Activated CD4-positive, alpha-beta T cell treated with anti-CD3 and anti-CD28 coated beads for 4 hours (primary cell): Measurements from ENCODE around the gene ZGPAT.
"Not testable (repeated sequence)": the region's sequence is repeated elsewhere in the genome, so short reads cannot be mapped to it uniquely, and the experiment has no call there.

ENCODE experiments used
- DNase-seq, 2 donors: peaks; one replicate each; pipeline ENCODE4 v3.0.0-alpha.2; 2020

The ZGPAT gene

DNA sequence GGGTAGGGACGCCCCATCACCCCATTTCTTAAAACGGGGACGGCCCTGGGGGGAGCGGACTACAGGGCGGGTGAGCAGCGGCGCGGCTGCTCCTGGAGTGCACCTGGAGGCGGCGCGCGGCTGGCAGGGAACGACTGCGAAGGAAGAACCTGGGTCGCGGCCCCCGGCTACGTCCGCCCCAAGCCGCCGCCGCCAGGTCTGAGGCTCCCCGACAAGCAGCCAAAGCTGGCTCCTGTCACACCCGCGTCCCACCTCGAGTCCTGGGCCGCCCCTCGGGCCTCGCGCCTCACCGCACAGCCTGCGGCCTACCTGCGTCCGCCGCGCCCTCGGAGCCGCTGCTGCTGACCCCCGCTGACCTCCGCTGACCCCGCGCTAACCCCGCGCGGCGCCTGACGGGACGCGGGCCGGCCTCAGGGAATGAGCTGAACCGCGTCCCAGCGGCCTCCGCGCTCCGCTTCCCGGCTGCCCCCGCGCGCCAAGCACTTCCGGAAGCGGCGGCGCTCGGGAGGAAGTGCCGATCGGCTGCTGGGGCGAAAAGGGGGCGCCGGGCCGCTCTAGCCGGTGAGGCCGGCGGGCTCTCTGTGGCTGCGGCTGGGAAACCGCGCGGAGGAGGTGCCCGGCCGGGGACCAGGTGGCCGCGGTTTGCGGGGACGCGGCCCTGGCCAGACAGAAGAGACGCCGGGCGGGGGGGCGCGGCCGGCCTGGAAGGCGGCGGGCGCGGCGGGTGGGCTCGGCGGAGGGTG lies at the start of gene ZGPAT, which contains the start of gene ARFRP1:
Gene ZGPAT (plus strand): TSS at position 482 of the 743 bp plus-strand sequence. CDS start 542 bp downstream, outside the sequence.
Gene ARFRP1 (minus strand): TSS at position 419 of the 743 bp plus-strand sequence. CDS start 885 bp downstream, outside the sequence.
- DNase-seq = peak; percentile 84 to 85

DNA sequence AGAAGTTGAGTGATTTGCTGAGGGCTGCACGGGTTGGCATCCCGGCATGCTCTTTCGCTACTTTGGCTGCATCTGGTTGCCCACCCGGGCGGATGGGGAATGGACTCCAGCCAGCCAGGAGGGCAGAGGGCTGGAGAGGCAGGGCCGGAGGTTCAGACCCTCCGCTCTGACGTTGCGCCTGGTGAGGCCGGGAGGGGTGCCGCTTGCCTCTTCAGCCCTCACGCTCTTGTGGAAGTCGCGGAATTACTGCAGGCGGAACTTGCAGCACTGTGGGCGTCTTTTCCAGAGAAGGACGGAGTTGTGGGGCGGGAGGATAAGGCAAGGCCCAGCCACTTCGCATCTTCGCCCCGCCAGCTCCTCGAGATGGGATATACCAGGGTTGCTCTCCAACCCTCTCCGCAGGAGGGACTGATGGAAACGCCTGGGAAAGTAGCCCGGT lies 49.1 kb upstream of the ZGPAT start:
- no peak for DNase-seq

DNA sequence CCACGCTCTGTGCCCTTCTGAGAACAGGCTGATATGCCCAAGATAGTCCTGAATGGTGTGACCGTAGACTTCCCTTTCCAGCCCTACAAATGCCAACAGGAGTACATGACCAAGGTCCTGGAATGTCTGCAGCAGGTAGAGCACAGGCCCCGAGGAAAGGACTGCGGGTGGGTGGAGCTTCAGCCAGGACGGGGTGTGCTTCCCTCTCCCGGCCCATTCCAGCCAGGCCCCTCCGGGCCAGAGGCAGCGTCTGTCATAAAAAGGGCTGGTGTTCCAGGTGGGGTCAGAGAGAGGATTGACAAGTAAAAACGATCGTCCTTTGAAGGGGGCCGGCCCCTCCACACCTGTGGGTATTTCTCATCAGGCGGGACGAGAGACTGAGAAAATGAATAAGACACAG lies 48.5 kb upstream of the ZGPAT start:
- no peak for DNase-seq

DNA sequence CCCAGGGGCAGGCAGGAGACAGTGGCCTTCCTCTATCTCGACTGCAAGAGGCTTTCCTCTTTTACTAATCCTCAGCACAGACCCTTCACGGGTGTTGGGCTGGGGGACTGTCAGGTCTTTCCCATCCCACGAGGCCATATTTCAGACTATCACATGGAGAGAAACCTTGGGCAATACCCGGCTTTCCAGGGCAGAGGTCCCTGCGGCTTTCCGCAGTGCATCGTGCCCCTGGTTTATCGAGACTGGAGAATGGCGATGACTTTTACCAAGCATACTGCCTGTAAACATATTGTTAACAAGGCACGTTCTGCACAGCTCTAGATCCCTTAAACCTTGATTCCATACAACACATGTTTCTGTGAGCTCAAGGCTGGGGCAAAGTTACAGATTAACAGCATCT lies 47.7 kb upstream of the ZGPAT start:
- DNase-seq = not testable (repeated sequence)

- no peak for DNase-seq
Measured at GRCh38 chr20:63660622-63661021, 47.2 kb upstream of the ZGPAT start.

GRCh38 chr20:63661108-63661507 lies 46.7 kb upstream of the ZGPAT start:
- DNase-seq = no peak

DNA sequence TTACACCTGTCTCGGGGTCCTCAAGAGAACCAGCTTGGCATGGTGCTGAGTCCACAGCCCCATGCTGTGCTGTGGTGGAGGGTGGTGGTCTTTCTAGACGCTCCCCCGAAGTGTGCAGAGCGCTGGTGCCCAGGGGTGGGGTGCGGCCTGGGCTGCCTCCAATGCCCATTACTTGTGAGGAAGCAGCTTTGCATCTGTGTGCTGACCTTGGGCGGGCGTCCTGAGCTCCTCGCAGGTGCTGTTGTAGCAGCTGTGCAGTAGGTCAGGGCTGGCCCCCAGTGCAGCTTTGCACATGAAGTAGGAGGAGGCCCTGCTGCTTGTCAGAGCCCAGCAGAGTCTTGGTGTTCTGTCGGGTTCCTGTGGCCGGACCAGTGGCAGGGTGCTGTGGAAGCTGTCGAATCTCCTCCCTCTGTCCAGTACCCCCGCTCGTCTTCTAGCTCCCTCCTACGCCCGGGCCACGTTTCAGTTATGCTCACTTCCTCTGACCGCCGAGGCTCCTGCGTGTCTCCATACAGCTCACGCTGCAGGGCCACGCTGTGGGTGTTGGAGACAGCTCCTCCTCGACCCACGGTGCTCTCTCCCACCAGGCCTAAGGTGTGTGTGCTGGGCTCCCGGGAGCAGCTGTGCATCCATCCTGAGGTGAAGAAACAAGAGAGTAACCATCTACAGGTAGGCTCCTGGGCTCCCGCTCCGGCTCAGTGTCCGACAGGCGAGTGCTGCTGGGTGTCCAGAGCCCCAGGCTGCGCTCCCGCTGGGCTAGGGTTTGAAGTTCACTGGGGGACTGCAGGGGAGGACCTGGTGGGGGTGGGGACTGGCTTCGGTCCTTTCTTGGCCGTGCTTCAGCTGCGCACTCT lies 45.7 kb upstream of the ZGPAT start:
- DNase-seq = no peak

- DNase-seq = no peak
Measured at GRCh38 chr20:63662813-63663189, 45.0 kb upstream of the ZGPAT start.

- no peak for DNase-seq
Measured at GRCh38 chr20:63663332-63664066, 44.3 kb upstream of the ZGPAT start.

DNA sequence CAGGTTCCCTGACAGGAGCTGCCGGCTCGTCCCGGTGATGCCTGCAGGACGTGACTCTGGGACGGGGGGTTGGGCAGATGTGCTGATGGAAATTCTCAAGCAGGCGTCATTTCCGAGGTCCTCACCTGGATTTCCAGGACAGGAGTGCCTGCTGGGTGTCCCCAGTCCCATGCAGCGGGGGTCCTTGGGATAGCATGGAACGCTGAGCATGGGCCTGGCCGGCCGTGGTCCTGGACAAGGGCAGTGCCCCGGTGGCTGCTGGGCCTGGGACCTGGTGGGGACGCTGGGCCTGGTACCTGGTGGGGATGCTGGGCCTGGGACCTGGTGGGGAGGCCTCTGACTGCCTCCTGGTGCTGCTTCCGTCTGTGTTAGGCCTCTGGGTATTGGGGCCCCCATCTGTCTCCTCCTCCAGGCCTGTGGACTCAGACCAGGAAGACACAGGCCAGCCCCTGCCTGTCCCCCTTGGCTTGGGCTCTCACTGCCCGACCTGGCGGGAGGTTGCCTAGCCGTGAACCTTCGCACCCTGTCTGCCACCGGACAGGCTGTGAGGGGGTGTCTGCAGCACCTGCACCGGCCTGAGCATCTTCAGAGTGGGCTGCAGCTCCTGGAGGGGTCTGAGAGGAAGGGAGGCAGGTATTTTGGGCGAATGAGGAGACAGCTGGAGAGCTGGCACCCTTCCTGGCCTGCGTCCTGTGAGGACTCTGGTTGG lies 43.5 kb upstream of the ZGPAT start:
- no peak for DNase-seq

DNA sequence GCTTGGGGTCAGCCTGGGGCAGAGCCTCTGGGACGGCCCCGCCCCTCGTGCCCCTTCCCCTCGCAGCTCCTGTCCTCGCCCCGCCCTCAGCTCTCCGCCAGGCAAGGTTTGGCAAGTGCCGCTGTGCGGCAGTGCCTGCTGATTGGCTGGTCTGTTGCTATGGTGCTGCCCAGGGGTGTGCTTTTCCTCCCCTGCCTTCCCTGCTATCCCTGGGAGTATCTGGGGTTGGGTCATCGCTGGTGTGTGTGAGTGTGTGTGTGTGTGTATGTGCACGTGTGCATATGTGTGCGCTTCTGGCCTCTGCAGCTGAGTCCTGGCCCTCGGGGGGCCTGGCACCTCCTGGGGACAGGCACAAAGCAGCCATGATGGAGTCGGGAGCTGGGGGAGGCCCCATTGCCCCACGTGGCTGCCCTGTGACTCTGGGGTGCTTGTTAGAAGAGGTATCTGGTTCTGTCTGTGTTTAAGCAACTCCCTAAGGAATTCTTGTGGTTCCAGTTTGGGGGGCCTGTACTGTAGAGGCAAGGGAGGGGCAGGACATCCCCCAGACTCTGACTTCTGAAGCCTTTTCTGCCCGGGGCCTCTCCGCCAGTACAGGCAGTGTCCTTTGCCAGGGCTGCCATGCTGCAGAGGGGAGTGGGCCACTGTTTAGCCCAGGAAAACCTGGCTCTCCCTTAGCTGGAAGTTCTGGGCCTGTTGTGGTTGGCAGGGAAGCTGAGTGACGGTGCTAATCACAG lies 42.8 kb upstream of the ZGPAT start:
- no peak for DNase-seq

DNA sequence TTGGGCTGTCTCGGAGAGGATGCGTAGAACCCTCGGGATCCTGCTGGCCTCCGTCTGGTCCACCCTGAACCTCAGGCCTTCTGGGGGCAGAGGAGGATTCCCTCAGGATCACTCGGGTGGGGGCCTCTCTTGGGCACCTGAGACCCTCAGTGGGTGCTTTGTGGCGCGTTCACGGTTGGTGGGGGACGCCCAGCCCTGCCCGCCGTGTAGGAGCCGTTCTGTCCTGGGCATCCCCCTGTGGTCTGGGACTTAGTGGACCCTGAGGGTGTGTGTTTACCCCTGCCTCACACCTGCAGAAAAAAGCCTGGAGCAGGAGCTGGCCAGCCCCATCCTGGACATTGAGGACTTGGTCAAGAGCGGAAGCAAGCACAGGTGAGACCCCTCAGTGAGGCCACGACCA lies 42.1 kb upstream of the ZGPAT start:
- DNase-seq = no peak

- no peak for DNase-seq
Measured at GRCh38 chr20:63667858-63668257, 40.0 kb upstream of the ZGPAT start.

DNA sequence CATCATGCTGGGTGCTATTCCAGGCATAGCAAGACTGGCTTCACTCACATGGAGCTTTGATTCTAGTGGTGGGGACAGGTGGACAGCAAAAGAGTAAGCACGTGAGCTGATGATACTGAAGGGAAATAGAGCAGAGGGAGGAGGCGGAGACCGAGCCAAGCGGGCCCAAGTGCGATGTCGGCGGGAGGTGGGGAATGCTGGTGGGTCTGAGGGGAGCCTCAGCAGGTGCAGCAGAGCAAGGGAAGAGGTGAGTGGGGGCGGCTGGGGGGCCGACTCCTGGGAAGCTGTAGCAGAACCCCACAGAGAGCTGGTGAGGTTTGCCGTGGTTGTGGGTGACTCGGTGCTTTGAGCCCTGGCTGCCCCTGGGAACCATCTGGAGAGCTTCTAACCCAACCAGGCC lies 39.5 kb upstream of the ZGPAT start:
- no peak for DNase-seq

GRCh38 chr20:63671695-63672094 lies 36.1 kb upstream of the ZGPAT start:
- not testable (repeated sequence) for DNase-seq

- DNase-seq = no peak
Measured at GRCh38 chr20:63672666-63673065, 35.2 kb upstream of the ZGPAT start.

DNA sequence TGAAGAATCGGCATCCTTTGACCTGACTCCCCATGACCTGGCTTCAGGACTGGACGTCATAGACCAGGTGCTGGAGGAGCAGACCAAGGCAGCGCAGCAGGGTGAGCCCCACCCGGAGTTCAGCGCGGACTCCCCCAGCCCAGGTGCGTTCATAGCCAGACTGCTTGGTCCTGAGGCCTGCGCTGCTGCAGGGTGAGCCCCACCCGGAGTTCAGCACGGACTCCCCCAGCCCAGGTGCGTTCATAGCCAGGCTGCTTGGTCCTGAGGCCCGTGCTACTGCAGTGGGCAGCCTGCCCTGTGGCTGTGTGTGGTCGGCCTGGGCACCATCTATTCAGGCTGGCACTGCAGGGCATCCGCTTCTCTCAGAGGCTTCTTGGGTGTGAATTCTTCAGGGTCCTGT lies 33.9 kb upstream of the ZGPAT start:
- no peak for DNase-seq

GRCh38 chr20:63675681-63676368 lies 32.0 kb upstream of the ZGPAT start:
- DNase-seq = no peak

DNA sequence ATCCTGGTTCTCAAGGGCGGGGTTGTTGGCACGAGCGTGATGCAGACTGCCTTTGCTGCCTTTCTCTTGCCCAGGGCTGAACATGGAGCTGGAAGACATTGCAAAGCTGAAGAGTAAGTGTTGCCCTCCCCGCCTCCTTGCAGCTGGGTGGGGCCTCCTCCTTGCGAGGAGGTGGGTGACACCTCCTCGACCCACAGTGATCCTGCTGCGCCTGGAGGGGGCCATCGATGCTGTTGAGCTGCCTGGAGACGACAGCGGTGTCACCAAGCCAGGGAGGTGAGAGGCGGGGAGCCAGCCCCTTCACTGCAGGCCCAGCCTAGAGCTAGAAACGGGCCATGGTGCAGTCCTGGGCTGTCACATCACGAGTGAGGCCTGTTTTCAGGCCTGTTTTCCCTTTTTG lies 29.8 kb upstream of the ZGPAT start:
- DNase-seq = no peak

DNA sequence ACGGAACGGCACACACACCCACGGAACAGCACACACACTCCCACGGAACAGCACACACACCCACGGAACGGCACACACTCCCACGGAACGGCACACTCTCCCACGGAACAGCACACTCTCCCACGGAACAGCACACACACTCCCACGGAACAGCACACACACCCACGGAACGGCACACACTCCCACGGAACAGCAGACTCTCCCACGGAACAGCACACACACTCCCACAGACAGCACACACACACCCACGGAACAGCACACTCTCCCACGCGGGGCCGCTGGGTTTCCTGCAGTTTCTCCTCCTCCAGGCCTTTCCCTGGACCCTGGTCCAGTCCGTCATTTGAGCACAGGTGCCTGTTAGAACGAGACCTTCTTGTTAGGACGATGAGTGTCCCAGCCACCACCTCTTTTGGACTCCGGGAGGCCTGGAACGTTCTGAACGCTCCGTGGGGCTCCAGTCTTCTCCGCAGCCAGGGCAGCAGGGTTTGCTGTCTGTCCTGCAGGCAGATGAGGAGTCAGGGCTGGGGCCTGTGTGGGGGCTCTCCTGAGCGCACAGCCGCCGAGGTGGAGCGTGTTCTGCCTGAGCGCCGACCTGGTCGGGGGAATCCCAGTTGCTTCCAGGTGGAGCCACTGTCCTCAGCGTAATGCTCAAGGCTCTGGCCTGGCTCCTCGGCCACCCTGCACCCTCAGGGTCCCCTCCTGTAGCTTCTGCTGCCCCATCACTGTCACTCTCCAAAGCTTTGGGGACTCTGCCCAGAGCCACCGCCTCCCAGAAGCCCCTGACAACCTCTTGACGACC lies 29.0 kb upstream of the ZGPAT start:
- no peak for DNase-seq
